Measurements from ENCODE around the gene MPDZ.

- TF ChIP-seq, protein P1, sequence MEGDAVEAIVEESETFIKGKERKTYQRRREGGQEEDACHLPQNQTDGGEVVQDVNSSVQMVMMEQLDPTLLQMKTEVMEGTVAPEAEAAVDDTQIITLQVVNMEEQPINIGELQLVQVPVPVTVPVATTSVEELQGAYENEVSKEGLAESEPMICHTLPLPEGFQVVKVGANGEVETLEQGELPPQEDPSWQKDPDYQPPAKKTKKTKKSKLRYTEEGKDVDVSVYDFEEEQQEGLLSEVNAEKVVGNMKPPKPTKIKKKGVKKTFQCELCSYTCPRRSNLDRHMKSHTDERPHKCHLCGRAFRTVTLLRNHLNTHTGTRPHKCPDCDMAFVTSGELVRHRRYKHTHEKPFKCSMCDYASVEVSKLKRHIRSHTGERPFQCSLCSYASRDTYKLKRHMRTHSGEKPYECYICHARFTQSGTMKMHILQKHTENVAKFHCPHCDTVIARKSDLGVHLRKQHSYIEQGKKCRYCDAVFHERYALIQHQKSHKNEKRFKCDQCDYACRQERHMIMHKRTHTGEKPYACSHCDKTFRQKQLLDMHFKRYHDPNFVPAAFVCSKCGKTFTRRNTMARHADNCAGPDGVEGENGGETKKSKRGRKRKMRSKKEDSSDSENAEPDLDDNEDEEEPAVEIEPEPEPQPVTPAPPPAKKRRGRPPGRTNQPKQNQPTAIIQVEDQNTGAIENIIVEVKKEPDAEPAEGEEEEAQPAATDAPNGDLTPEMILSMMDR (IDR thresholded peaks at IDR 0.05; ENCODE audit: low read depth, low read length): no peak
- TF ChIP-seq EZH2phosphoT487 (IDR thresholded peaks at IDR 0.05; ENCODE audit: low read depth): no peak
These were observed 113.5 kb downstream of the MPDZ start for GRCh38 chr9:13165956-13166355.

Measured in OCI-LY3 (cell line).